Body of pancreas (tissue), 4 donors: Measurements from ENCODE around the gene RBPJL. TPM values are rescaled to one million over a fixed set of nuclear protein-coding genes. Genes with fewer than 3 reads are reported as not detected.

Source experiments
- ATAC-seq: fragments of 150-250 bp; one replicate; pipeline ENCODE4 v1.9.1; 2016
- DNase-seq, 4 donors: peaks; one replicate each; pipeline ENCODE4 v3.0.0-alpha.2; 2019
- H3K27ac ChIP-seq, 4 donors: fragments of 200-600 bp; sonication (generic); 1 replicate in 3 of 4; 2 replicates in 1 of 4; pipeline versions ENCODE4 v1.5.1 to v1.6.1; 2016 to 2019; ENCODE audit warnings: mild to moderate bottlenecking in 1 of 4, mixed read lengths in 1 of 4, moderate library complexity in 1 of 4
- H3K27me3 ChIP-seq, 2 donors: fragments of 200-600 bp; sonication (generic); one replicate each; pipeline ENCODE4 v1.6.0; 2016; ENCODE audit warnings: mild to moderate bottlenecking in 1 of 2
- H3K36me3 ChIP-seq, 2 donors: fragments of 200-600 bp; sonication (generic); replicated peaks in 1 of 2; 2 replicates each; pipeline ENCODE4 v1.5.1; 2016; ENCODE audit warnings: low read depth in 2 of 2; ENCODE audit not compliant: insufficient read depth in 1 of 2
- H3K4me1 ChIP-seq: fragments of 200-600 bp; sonication (generic); one replicate; pipeline ENCODE4 v1.6.0; 2016
- H3K4me3 ChIP-seq, 2 donors: fragments of 200-600 bp; sonication (generic); 1 replicate in 1 of 2; 2 replicates in 1 of 2; pipeline ENCODE4 v1.5.1; 2016 to 2019
- H3K9me3 ChIP-seq, 3 donors: fragments of 200-600 bp; sonication (generic); 1 replicate in 2 of 3; 2 replicates in 1 of 3; pipeline ENCODE4 v1.5.1; 2016
- POLR2A ChIP-seq, 3 donors: fragments of 450-650 bp; IDR thresholded peaks; one replicate each; pipeline ENCODE4 v1.6.1; 2016; ENCODE audit warnings: antibody characterized with exemption in 3 of 3, mild to moderate bottlenecking in 2 of 3
- WGBS, 2 donors: methylation state at CpG; one replicate each; pipeline ENCODE4 v1.1.5; 2017; 5-methylcytosine and 5-hydroxymethylcytosine counted together
- intact Hi-C: fragments of 100-400 bp; cut with DNase I; formaldehyde crosslinking; loops from one replicate; pipeline ENCODE4 v1.15.1; 2023
- total RNA-seq, 2 donors: library from RNA; depleted of rRNA; stranded (reverse); fragments of >200 nt; gene quantifications; one replicate each; pipeline ENCODE4 v1.1.0, GENCODE V29; 2016
- TF ChIP-seq, protein P1 (sequence below), 7 experiments: fragments of 450-650 bp in 4 of 7; fragments of 200-600 bp in 3 of 7; sonication (generic) in 3 of 7; IDR thresholded peaks; one replicate each; pipeline ENCODE4 v1.5.1; 2016 to 2019; ENCODE audit warnings: antibody characterized with exemption in 7 of 7

Gene RBPJL
- total RNA-seq, 2 donors from 2014 or later, result 306 to 837 TPM

DNA sequence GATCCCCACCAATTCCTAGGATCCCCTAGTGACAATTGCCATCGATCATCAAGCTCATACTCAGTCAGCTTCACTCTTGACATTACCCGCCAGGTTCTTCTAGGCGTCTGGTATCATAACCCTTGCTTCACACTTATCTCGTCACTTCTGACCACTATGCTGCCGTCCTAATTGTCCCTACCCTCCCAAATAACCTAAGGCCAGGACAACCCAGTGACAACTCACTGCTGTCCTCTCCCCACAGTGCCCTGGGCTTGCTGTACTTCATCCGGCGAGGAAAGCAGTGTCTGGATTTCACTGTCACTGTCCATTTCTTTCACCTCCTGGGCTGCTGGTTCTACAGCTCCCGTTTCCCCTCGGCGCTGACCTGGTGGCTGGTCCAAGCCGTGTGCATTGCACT, 60.0 kb downstream of the RBPJL start:
- no peak for TF ChIP-seq POLR2A (IDR thresholded peaks at IDR 0.05)
- TF ChIP-seq, protein P1, sequence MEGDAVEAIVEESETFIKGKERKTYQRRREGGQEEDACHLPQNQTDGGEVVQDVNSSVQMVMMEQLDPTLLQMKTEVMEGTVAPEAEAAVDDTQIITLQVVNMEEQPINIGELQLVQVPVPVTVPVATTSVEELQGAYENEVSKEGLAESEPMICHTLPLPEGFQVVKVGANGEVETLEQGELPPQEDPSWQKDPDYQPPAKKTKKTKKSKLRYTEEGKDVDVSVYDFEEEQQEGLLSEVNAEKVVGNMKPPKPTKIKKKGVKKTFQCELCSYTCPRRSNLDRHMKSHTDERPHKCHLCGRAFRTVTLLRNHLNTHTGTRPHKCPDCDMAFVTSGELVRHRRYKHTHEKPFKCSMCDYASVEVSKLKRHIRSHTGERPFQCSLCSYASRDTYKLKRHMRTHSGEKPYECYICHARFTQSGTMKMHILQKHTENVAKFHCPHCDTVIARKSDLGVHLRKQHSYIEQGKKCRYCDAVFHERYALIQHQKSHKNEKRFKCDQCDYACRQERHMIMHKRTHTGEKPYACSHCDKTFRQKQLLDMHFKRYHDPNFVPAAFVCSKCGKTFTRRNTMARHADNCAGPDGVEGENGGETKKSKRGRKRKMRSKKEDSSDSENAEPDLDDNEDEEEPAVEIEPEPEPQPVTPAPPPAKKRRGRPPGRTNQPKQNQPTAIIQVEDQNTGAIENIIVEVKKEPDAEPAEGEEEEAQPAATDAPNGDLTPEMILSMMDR (IDR thresholded peaks at IDR 0.05), result no peak
- Histone ChIP-seq H3K27me3 (no peaks in the 10 kb centered on the region), H3K27ac (no peak overlapping the region), H3K36me3 (no peaks in the 10 kb centered on the region), H3K4me3 (no peak overlapping the region), H3K4me1 (peaks cover 24% of the 10 kb centered on the region), H3K9me3 (no peaks in the 10 kb centered on the region)
- intact Hi-C loops, result no loop called here
- WGBS, 2 donors, result 80 to 94% methylated on average over 11 of the region's 11 CpGs
- no peak for DNase-seq
- no peak for ATAC-seq

DNA sequence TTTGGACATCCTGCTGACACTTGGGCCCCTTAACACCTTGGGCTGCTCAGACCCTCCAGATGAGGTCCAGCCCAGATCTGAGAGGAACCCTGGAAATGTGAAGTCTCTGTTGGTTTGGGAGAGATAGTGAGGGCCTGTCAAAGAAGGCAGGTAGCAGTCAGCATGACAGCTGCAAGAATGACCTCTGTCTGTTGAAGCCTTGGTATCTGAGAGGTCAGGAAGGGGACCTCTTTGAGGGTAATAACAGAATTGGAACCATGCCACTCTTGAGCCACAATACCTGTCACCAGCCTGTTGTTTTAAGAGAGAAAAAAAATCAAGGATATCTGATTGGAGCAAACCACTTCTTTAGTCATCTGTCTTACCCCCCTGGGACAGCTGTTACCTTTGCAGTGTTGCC, 60.5 kb downstream of the RBPJL start:
- Histone ChIP-seq H3K4me1 (peaks cover 19% of the 10 kb centered on the region), H3K27me3 (no peaks in the 10 kb centered on the region), H3K9me3 (no peaks in the 10 kb centered on the region), H3K36me3 (no peaks in the 10 kb centered on the region), H3K27ac (no peak overlapping the region), H3K4me3 (no peak overlapping the region)
- no peak for ATAC-seq
- TF ChIP-seq, protein P1 (IDR thresholded peaks at IDR 0.05), result no peak
- intact Hi-C loops, result no loop called here
- DNase-seq, result no peak

Other genes starting within 250 kb of the RBPJL start
- not detected for gene KCNS1, start 205.7 kb upstream of the RBPJL start, total RNA-seq
- gene WFDC5, start 191.7 kb upstream of the RBPJL start, total RNA-seq, result not detected
- gene WFDC12, start 182.4 kb upstream of the RBPJL start, total RNA-seq, result not detected
- not detected for gene PI3, start 131.9 kb upstream of the RBPJL start, total RNA-seq
- gene SEMG1, start 99.8 kb upstream of the RBPJL start, total RNA-seq, result not detected
- gene SEMG2, start 85.5 kb upstream of the RBPJL start, total RNA-seq, result not detected
- gene SLPI, start 52.3 kb upstream of the RBPJL start, total RNA-seq, result 10 to 100 TPM; 14.5 to 34.0 TPM
- gene MATN4, start 1.5 kb downstream of the RBPJL start, total RNA-seq, result 1 to 10 TPM; 4.9 to 5.3 TPM
- 10 to 100 TPM; 62.0 to 97.6 TPM for gene SDC4, start 41.6 kb downstream of the RBPJL start, total RNA-seq
- 10 to 100 TPM; 14.2 to 15.3 TPM for gene SYS1, start 56.3 kb downstream of the RBPJL start, total RNA-seq
- gene TP53TG5, start 71.5 kb downstream of the RBPJL start, total RNA-seq, result not detected
- 10 to 100 TPM; 10.5 to 20.5 TPM for gene DBNDD2, start 101.4 kb downstream of the RBPJL start, total RNA-seq
- gene PIGT, start 109.3 kb downstream of the RBPJL start, total RNA-seq, result 10 to 100 TPM; 38.6 to 50.3 TPM
- gene WFDC2, start 162.9 kb downstream of the RBPJL start, total RNA-seq, result 10 to 100 TPM in 1 of 2 donors, 1 to 10 TPM in 1; 3.0 to 11.9 TPM
- not detected for gene SPINT3, start 208.8 kb downstream of the RBPJL start, total RNA-seq
- not detected for gene WFDC6, start 232.6 kb downstream of the RBPJL start, total RNA-seq
- not detected for gene EPPIN, start 240.6 kb downstream of the RBPJL start, total RNA-seq